ENCODE data around the gene PBX2.
"Not testable (repeated sequence)": the region's sequence is repeated elsewhere in the genome, so short reads cannot be mapped to it uniquely, and the experiment has no call there.

The PBX2 gene

GRCh38 chr6:32186151-32186840 lies 3.7 kb downstream of the PBX2 start:
- ATAC-seq = not testable (repeated sequence)

- peak; percentile 82 to 87 for ATAC-seq
These were observed 4.3 kb downstream of the PBX2 start for GRCh38 chr6:32185681-32186131.

- ATAC-seq = no peak
These were observed 5.8 kb downstream of the PBX2 start, which contains the start of gene AGER for GRCh38 chr6:32184084-32184640. Gene AGER, minus strand, starts transcription at chr6:32184253. Its CDS starts 31 bp downstream, at chr6:32184222.

DNA sequence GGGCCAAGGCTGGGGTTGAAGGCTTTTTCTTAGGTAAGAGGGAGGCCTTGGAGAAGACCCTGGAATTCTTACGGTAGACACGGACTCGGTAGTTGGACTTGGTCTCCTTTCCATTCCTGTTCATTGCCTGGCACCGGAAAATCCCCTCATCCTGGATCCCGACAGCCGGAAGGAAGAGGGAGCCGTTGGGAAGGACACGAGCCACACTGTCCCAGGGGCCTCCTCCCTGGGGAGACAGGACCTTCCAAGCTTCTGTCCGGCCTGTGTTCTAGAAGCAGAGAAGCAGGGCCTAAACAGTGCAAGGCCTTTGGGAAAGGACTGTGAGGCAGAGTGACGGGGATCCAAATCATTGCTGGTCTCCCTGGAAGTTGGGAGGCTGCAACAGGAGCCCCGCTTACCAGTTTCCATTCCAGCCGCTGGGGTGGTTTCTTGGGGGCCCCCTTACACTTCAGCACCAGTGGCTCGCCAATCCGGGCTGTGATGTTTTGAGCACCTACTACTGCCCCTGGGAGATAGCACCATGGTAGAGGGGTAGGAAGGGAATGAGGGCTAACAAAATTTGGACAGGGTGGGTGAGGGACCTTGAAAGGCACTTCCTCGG lies 6.4 kb downstream of the PBX2 start:
- ATAC-seq = no peak

- ATAC-seq = no peak
These were observed 7.0 kb downstream of the PBX2 start for GRCh38 chr6:32183030-32183429.

- ATAC-seq = no peak
These were observed 7.4 kb downstream of the PBX2 start for GRCh38 chr6:32182555-32182981.

GRCh38 chr6:32181915-32182529 lies 8.0 kb downstream of the PBX2 start:
- ATAC-seq = no peak

GRCh38 chr6:32181148-32181702 lies 8.8 kb downstream of the PBX2 start:
- no peak for ATAC-seq

GRCh38 chr6:32179766-32180405 lies 10.1 kb downstream of the PBX2 start:
- ATAC-seq = no peak

DNA sequence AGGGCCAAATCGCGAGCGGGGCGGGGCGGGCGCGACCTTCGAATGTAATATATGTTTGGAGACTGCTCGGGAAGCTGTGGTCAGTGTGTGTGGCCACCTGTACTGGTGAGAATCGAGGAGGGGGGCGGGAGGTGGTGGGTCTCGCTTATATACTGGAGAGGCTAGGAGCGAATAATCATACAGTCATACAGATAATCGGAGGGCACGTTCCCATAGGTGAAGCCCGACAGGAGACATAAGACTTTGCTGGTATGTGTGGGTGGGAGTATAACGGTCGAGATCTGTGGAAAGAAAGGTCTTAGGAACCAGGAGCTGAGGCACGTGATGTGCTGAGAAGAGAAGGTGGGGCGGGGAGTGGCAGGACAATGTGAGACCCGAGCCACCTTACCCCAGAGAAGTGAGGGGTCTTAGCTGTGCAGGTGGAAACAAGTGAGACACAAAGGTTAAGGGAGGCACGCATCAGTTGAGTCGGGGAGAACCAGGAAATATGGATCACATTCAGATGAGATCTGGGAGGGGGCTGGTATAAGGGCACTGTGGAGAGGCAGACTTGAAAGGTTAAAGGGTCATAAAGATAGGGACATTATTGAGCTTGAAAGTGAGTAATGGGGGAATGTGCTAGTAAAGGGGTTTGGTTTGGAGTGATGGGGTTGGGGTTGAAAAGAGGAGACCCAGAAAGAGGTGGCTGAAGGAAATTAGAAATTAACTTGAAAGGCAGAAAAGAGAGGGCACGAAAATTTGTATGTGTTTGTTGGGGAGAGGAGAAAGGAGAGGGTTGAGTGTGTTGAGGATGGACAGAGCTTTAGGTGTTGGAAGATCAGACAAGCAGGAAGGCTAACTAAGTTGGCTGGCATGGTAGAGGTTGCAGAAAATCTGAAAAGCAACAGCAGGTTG lies 11.2 kb downstream of the PBX2 start:
- no peak for ATAC-seq

- ATAC-seq = peak; percentile 89 to 90
These were observed 12.0 kb downstream of the PBX2 start, which contains the start of gene RNF5 for GRCh38 chr6:32177788-32178546. Gene RNF5, plus strand, starts transcription at chr6:32178405. Its CDS starts 107 bp downstream, at chr6:32178512.

DNA sequence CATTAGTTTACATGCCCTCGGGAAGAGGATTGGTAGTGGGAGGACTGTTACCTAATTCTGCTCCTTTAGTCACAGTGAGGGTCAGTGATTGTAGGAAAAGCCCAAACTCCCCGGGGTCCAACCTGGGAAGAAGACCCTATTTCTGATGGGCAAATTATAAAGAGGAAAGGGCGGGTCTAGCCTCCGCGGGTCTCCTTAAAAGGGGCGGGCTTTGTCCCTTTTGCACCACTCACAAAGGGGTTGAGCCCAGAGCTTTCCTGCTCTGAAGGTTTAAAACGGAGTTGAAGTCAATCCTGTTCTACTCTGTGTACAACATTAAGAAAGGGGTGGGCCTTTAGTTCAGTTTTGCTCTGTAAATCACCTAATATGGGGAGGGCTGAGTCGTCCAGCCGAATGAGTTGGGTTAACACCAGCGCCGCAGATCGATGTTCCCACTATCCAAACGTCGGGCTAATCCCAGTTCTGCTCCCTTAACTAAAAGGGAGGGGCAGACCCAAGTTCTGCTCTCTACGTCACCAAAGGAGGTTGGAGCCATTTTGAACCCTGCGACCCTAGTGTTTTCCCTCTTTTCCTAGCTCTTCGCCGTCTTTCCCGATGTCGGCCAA lies 12.7 kb downstream of the PBX2 start:
- ATAC-seq = no peak

- ATAC-seq = no peak
These were observed 13.4 kb downstream of the PBX2 start for GRCh38 chr6:32176476-32177182.

DNA sequence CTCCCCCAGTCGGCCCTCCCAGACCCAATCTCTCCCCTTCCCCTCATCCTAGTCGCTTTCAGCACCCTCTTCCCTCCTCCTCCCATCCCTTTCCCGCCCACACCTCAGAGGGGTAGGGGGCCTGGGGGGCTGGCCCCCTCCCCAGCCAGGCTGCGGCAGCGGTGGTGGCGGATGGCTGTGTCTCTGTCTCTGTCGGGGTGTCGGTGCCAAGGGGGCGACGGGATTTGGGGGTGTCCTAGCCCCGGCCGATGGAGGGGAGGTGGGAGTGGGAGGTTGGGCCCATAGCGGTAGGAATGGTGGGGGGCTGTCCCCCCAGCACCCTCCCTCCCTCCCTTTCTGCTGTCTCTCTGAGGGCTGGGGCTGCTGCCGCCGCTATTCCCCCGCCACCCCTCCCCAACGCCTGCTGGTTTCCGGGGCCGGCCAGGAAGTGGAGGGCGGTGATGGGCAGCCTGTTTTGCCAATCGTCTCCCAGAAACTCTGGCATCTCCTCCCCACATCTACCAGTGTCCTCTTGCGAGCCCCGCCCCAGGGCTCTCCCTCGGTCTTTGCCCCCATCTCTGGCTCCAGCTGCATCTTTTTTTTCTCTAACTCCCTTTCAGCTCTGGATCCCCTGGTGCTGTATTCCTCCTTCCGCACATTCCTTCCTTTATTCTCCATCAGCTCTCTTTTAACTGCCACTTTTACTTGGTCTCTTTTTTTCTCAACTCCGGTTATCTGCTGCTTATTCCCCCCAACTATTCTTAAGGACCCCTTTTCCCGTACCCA lies 14.1 kb downstream of the PBX2 start, which contains the start of gene AGPAT1:
Gene AGPAT1 (minus strand): TSS at position 374 of the 765 bp plus-strand sequence. CDS start 4,588 bp downstream, outside the sequence.
- peak; percentile 49 to 50 for ATAC-seq

DNA sequence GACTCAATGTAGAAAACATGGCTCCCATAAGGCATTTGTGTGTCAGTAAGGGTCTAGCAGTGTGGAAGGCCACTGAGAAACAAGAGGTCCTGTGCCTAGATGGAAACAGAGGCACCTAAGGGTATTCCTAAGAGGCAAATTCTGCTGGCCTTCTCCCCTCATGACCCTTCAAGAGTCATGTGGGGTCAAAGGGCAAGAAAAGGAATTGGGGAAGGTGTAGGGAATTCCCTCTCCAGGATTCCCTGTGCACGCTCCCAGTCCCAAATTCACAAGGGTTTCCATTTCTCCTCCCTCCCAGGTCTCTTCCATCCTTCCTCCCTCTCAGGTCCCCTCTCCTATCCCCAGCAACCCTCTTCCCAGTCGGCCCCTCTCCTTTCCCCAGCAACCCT lies 14.7 kb downstream of the PBX2 start:
- no peak for ATAC-seq

- no peak for ATAC-seq
These were observed 15.6 kb downstream of the PBX2 start for GRCh38 chr6:32174416-32174815.

DNA sequence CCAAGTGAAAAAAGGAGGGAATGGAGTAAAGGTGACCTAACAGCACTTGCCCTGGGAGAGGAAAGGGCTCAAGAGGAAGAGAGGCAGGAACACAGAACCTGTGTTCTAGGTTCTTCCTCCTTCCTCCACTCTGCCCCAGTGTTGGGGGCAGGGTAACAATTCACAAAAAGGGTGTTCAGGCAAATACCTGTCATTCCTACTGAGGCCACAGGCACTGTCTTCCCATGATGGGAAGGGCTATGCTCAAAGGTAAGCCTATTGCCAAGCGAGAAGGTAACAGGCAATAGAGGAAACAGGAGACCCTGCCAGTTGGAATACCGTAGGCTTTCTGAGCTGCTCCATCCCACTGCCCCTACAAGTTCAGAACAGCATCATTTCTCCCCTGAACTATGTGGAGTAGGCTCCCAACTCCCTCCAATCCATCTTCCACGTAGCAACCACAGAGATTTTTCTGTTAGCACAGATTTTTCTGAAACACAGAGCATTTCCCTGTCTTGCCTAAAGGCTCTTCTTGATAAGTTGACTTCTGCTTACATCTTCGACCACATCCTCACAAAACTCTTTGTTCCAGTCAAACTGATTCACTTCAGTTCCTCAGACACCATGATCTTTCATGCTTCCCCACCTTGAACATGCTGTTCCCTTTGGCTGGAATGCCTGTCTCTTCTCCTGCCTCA lies 16.8 kb downstream of the PBX2 start:
- no peak for ATAC-seq

DNA sequence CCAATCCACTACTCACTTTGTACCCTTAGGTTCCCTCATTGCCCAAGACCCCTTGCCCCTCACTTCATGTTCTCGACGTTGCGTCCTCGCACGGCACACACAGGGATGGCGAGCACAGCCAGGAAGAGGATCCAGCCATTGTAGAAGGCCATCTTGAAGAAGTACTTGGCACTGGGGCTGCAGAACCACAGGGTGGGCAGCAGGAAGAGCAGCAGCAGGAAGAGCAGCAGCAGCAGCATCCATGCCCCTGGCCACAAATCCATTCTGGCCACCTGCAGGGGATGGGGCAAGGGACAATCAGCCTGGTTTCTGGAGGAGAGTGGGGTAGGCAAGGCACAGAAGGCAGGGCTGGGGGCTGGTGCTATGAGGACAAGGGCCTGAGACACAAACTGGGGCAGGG lies 18.8 kb downstream of the PBX2 start:
- ATAC-seq = no peak

Data from activated CD4-positive, CD25-positive, alpha-beta regulatory T cell treated with anti-CD3 and anti-CD28 coated beads, Interleukin-2, amount 50 U/mL, for 24 hours (primary cell).